CD4-positive, CD25-positive, alpha-beta regulatory T cell (primary cell): ENCODE data around the gene IL1RAPL1. TPM values are rescaled to one million over a fixed set of nuclear protein-coding genes. Genes with fewer than 3 reads are reported as not detected.

ENCODE experiments used
- ATAC-seq, 2 donors: fragments of 150-1000 bp; cut with Tn5 transposase; one replicate each; pipeline ENCODE4 v1.10.0; 2021; ENCODE audit warnings: low read depth in 2 of 2, moderate number of reproducible peaks in 2 of 2, moderate library complexity in 1 of 2
- DNase-seq, 3 donors: peaks; one replicate each; pipeline versions ENCODE4 v3.0.0 to v3.0.0-alpha.2; 2012 to 2022; ENCODE audit warnings: mixed read lengths in 1 of 3
- H3K27ac ChIP-seq: one replicate; pipeline ENCODE4 v1.7.0; 2013; ENCODE audit warnings: mild to moderate bottlenecking, low read length; ENCODE audit not compliant: insufficient read depth, poor library complexity, severe bottlenecking
- H3K27me3 ChIP-seq: one replicate; pipeline ENCODE4 v1.7.0; 2013; ENCODE audit warnings: low read length; ENCODE audit not compliant: control insufficient read depth, insufficient read depth
- H3K36me3 ChIP-seq: one replicate; pipeline ENCODE4 v1.7.0; 2013; ENCODE audit warnings: mild to moderate bottlenecking, low read length, moderate library complexity; ENCODE audit not compliant: control insufficient read depth, insufficient read depth
- H3K4me1 ChIP-seq: 2 replicates; pipeline ENCODE4 v1.7.0; 2013; ENCODE audit warnings: mild to moderate bottlenecking, low read length; ENCODE audit not compliant: insufficient read depth, control insufficient read depth, poor library complexity, severe bottlenecking
- H3K4me3 ChIP-seq: one replicate; pipeline ENCODE4 v1.7.0; 2013; ENCODE audit warnings: low read depth, mild to moderate bottlenecking, low read length, moderate library complexity
- H3K9me3 ChIP-seq, 2 experiments: 1 replicate in 1 of 2; 2 replicates in 1 of 2; pipeline ENCODE4 v1.7.0; 2013; ENCODE audit warnings: low read length in 2 of 2, mild to moderate bottlenecking in 1 of 2, moderate library complexity in 1 of 2; ENCODE audit not compliant: control insufficient read depth in 2 of 2
- H3K27ac Mint-ChIP-seq, 3 donors: one replicate each; pipeline ENCODE4 v1.8.0; 2020 to 2022; ENCODE audit warnings: mild to moderate bottlenecking in 3 of 3, mixed read lengths in 3 of 3, moderate library complexity in 2 of 3
- H3K27me3 Mint-ChIP-seq: one replicate; pipeline ENCODE4 v1.8.0; 2022; ENCODE audit warnings: mild to moderate bottlenecking, mixed read lengths
- H3K36me3 Mint-ChIP-seq: one replicate; pipeline ENCODE4 v1.8.0; 2020; ENCODE audit warnings: mixed read lengths
- H3K4me1 Mint-ChIP-seq, 4 donors: one replicate each; pipeline ENCODE4 v1.8.0; 2020 to 2022; ENCODE audit warnings: mixed read lengths in 4 of 4, mild to moderate bottlenecking in 1 of 4
- H3K4me3 Mint-ChIP-seq, 4 donors: one replicate each; pipeline ENCODE4 v1.8.0; 2020 to 2022; ENCODE audit warnings: mild to moderate bottlenecking in 4 of 4, mixed read lengths in 4 of 4, moderate library complexity in 3 of 4
- H3K9me3 Mint-ChIP-seq, 7 donors: one replicate each; pipeline ENCODE4 v1.8.0; 2020 to 2022; ENCODE audit warnings: mixed read lengths in 7 of 7, mild to moderate bottlenecking in 3 of 7, moderate library complexity in 2 of 7
- polyA plus RNA-seq, 4 donors: library from polyadenylated mRNA; unstranded; fragments of 300-500 nt; fragmentation: Illumina TruSeq; gene quantifications; one replicate each; pipeline ENCODE4 v1.2.3, GENCODE V29; 2021
- total RNA-seq: library from RNA; stranded (reverse); gene quantifications from one replicate; pipeline ENCODE4 v1.2.3, GENCODE V29; 2022

The IL1RAPL1 gene
- total and polyA plus RNA-seq, 5 donors from 2014 or later: not detected

- no peaks in the 10 kb centered on the region for H3K36me3 Mint-ChIP-seq
- DNase-seq (no peak), ATAC-seq (no peak)
- H3K27me3 ChIP-seq: no peaks in the 10 kb centered on the region
- no peak overlapping the region for H3K4me3 Mint-ChIP-seq
- peaks cover 0 to 4% of the 10 kb centered on the region in 2 experiments for H3K9me3 ChIP-seq
- H3K27me3 Mint-ChIP-seq: no peaks in the 10 kb centered on the region
- H3K9me3 Mint-ChIP-seq: peaks cover 1 to 5% (median 4%) of the 10 kb centered on the region in 7 donors
- no peak overlapping the region for H3K27ac ChIP-seq
- no peaks in the 10 kb centered on the region for H3K36me3 ChIP-seq
- no peaks in the 10 kb centered on the region for H3K4me1 ChIP-seq
- no peak overlapping the region for H3K27ac Mint-ChIP-seq
- no peaks in the 10 kb centered on the region for H3K4me1 Mint-ChIP-seq
- H3K4me3 ChIP-seq: no peak overlapping the region
These were observed 40.9 kb downstream of the IL1RAPL1 start for GRCh38 chrX:28628120-28628519.

GRCh38 chrX:28638775-28639174 lies 51.5 kb downstream of the IL1RAPL1 start:
- H3K36me3 Mint-ChIP-seq: no peaks in the 10 kb centered on the region
- H3K27ac ChIP-seq: no peak overlapping the region
- H3K27me3 Mint-ChIP-seq: no peaks in the 10 kb centered on the region
- no peaks in the 10 kb centered on the region for H3K4me1 ChIP-seq
- H3K27ac Mint-ChIP-seq: no peak overlapping the region
- no peak for DNase-seq
- H3K9me3 Mint-ChIP-seq: peaks cover 0 to 4% (median 3%) of the 10 kb centered on the region in 7 donors
- H3K27me3 ChIP-seq: no peaks in the 10 kb centered on the region
- H3K36me3 ChIP-seq: no peaks in the 10 kb centered on the region
- no peak overlapping the region for H3K4me3 ChIP-seq
- no peaks in the 10 kb centered on the region for H3K4me1 Mint-ChIP-seq
- ATAC-seq: no peak
- no peak overlapping the region for H3K4me3 Mint-ChIP-seq
- no peaks in the 10 kb centered on the region for H3K9me3 ChIP-seq

DNA sequence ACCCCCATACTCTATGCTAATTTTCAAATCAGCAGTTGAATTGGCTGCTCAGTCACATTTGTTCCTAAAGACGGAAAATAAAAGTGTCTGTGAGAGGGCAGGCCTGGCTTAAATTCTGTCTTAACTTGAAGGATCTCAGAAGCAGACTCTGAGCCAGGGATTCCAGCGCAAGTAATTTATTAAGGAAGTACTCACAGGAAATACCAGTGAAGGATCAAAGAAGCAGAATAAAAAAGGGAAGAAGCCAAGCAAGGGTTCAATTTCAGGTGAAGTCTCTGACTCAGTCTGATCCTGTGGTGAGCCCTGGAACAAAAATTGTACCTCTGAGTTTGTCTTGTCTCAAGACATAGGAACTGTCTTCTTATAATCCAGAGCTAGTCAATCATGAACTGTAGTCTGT lies 52.2 kb downstream of the IL1RAPL1 start:
- no peak overlapping the region for H3K4me3 ChIP-seq
- Mint-ChIP-seq H3K9me3 (peaks cover 0 to 4% (median 3%) of the 10 kb centered on the region in 7 donors), H3K27ac (no peak overlapping the region), H3K4me1 (no peaks in the 10 kb centered on the region), H3K27me3 (no peaks in the 10 kb centered on the region), H3K4me3 (no peak overlapping the region), H3K36me3 (no peaks in the 10 kb centered on the region)
- H3K36me3 ChIP-seq: no peaks in the 10 kb centered on the region
- H3K9me3 ChIP-seq: no peaks in the 10 kb centered on the region
- H3K27me3 ChIP-seq: no peaks in the 10 kb centered on the region
- H3K4me1 ChIP-seq: no peaks in the 10 kb centered on the region
- no peak for ATAC-seq
- H3K27ac ChIP-seq: no peak overlapping the region
- DNase-seq: no peak

DNA sequence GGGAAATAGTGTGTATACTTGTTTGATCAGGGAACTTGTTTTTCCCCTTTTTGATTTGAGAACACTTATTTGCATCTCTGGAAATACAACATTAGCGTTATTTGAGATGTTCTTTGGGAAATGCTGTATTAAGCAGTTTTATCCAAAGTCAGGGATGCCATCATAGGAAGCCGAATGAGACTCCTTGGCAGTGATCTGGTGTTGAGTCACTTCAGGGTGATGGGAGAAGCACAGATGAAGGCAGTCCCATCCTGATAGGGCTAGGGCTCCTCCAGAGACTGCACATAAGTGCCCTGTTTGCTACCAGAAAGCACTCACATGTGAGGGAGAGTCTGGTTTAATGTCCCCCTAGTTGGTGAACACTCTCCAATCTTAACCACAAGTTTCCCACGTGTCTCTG lies 62.3 kb downstream of the IL1RAPL1 start:
- Mint-ChIP-seq H3K4me1 (peaks cover 0 to 6% (median 0%) of the 10 kb centered on the region in 4 donors), H3K27ac (no peak overlapping the region), H3K36me3 (no peaks in the 10 kb centered on the region), H3K9me3 (peaks cover 0 to 6% (median 1%) of the 10 kb centered on the region in 7 donors), H3K4me3 (no peak overlapping the region), H3K27me3 (no peaks in the 10 kb centered on the region)
- Histone ChIP-seq H3K9me3 (no peaks in the 10 kb centered on the region), H3K27ac (no peak overlapping the region), H3K27me3 (no peaks in the 10 kb centered on the region), H3K36me3 (no peaks in the 10 kb centered on the region), H3K4me3 (no peak overlapping the region), H3K4me1 (no peaks in the 10 kb centered on the region)
- ATAC-seq (no peak), DNase-seq (no peak)

DNA sequence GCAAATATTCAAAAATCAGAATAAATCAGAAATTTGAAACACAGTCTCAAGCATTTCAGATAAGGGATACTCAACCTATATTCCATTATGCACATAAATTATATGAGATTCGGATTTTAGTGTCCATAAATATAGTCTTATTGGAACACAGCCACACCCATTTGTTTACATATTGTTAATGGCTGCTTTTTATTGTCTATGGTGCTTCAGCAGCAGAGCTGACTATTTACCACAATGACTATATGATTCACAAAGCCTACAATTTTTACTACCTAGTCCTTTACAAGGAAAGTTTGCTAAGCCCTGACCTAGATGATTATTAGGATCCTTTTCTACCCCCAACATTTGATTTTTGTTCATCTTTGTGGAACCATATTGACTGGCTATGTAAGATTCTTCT lies 63.9 kb downstream of the IL1RAPL1 start:
- ATAC-seq: no peak

DNA sequence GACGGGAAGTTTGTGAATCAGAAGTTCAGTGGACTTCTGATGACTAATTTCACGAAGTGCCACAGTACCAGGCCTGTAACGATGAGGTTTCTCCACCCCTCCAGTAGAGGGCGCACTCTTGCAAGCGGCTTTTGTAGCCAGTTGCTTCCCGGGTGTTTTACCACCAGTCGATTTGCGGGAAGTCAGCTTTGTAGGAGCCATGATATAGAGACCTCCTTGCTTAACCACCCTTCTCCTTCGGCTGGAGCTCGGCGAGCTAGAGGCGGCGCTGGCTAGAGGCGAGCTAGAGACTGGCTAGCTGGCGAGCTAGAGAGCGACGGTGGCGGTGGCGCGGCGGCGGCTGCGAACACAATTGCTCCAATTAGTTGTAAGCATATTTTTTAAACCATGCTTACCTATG lies 72.0 kb downstream of the IL1RAPL1 start:
- no peaks in the 10 kb centered on the region for H3K36me3 ChIP-seq
- no peaks in the 10 kb centered on the region for H3K9me3 ChIP-seq
- peak in 1 of 3 donors; percentile 16 for DNase-seq
- ATAC-seq: no peak
- no peaks in the 10 kb centered on the region for H3K36me3 Mint-ChIP-seq
- H3K27me3 ChIP-seq: no peaks in the 10 kb centered on the region
- no peaks in the 10 kb centered on the region for H3K4me1 Mint-ChIP-seq
- no peaks in the 10 kb centered on the region for H3K27me3 Mint-ChIP-seq
- peaks cover 0 to 2% (median 0%) of the 10 kb centered on the region in 7 donors for H3K9me3 Mint-ChIP-seq
- no peak overlapping the region for H3K27ac ChIP-seq
- no peak overlapping the region for H3K4me3 Mint-ChIP-seq
- H3K27ac Mint-ChIP-seq: no peak overlapping the region
- H3K4me3 ChIP-seq: no peak overlapping the region
- no peaks in the 10 kb centered on the region for H3K4me1 ChIP-seq

More for the DNA sequence above, 63.9 kb downstream of the IL1RAPL1 start:
- no peak for DNase-seq
- Mint-ChIP-seq H3K4me1 (peaks cover 0 to 6% (median 0%) of the 10 kb centered on the region in 4 donors), H3K4me3 (no peak overlapping the region), H3K27me3 (no peaks in the 10 kb centered on the region), H3K36me3 (no peaks in the 10 kb centered on the region), H3K27ac (no peak overlapping the region), H3K9me3 (peaks cover 0 to 6% (median 3%) of the 10 kb centered on the region in 7 donors)
- Histone ChIP-seq H3K27me3 (no peaks in the 10 kb centered on the region), H3K36me3 (no peaks in the 10 kb centered on the region), H3K9me3 (no peaks in the 10 kb centered on the region), H3K4me1 (no peaks in the 10 kb centered on the region), H3K27ac (no peak overlapping the region), H3K4me3 (no peak overlapping the region)

GRCh38 chrX:28665778-28666177 lies 78.5 kb downstream of the IL1RAPL1 start:
- no peaks in the 10 kb centered on the region for H3K4me1 Mint-ChIP-seq
- ATAC-seq: no peak
- peaks cover 0 to 5% (median 0%) of the 10 kb centered on the region in 7 donors for H3K9me3 Mint-ChIP-seq
- H3K4me3 Mint-ChIP-seq: no peak overlapping the region
- H3K27me3 ChIP-seq: no peaks in the 10 kb centered on the region
- no peaks in the 10 kb centered on the region for H3K36me3 Mint-ChIP-seq
- H3K27ac Mint-ChIP-seq: no peak overlapping the region
- no peak overlapping the region for H3K4me3 ChIP-seq
- no peak overlapping the region for H3K27ac ChIP-seq
- no peak for DNase-seq
- no peaks in the 10 kb centered on the region for H3K36me3 ChIP-seq
- no peaks in the 10 kb centered on the region for H3K4me1 ChIP-seq
- no peaks in the 10 kb centered on the region for H3K9me3 ChIP-seq
- no peaks in the 10 kb centered on the region for H3K27me3 Mint-ChIP-seq

GRCh38 chrX:28668303-28668702 lies 81.1 kb downstream of the IL1RAPL1 start:
- Histone ChIP-seq H3K27ac (no peak overlapping the region), H3K36me3 (no peaks in the 10 kb centered on the region), H3K27me3 (no peaks in the 10 kb centered on the region), H3K4me1 (no peaks in the 10 kb centered on the region), H3K4me3 (no peak overlapping the region), H3K9me3 (no peaks in the 10 kb centered on the region)
- peaks cover 0 to 5% (median 0%) of the 10 kb centered on the region in 7 donors for H3K9me3 Mint-ChIP-seq
- no peak for DNase-seq
- H3K27ac Mint-ChIP-seq: no peak overlapping the region
- H3K27me3 Mint-ChIP-seq: no peaks in the 10 kb centered on the region
- no peaks in the 10 kb centered on the region for H3K4me1 Mint-ChIP-seq
- H3K36me3 Mint-ChIP-seq: no peaks in the 10 kb centered on the region
- ATAC-seq: no peak
- H3K4me3 Mint-ChIP-seq: no peak overlapping the region
